ENCODE measurements around the gene TENM4.

DNA sequence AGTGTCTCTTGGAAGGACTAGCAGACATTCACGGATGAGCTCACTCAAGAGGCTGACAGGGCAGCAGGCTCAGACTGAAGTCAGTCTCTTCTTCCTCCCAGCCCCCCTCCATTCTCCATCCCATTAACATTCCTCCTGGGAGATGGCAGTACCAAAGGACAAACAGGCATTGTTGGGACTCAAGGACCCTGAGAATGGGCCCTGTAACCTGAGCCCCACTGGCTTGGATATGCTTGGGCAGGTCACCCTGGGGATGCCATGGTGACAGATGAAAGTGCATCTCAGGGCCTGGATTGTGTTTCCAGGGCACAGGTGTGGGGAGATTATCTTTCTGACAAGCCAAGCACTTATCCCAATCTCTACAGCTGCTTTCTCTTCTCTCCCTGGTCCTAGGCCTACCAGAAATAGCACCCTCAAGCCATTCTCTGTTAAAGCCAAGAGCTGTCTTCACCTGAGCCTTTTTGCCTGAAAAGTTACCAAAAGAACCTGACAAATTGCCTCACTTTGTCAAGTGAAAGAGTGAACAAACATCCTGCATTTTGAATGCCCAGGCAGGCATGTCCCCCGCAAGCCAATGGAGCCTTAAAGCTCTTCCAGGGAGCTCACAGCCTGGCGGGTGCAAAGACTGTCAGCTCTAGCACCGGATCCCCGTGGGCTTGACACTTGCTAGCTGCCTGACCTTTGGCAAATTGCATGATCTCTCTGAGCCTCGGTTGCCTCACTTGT, 500.2 kb downstream of the TENM4 start:
- no peak for TF ChIP-seq CTCF (IDR thresholded peaks at IDR 0.05; ENCODE audit: borderline replicate concordance, extremely low read depth, low read length, poor library complexity, severe bottlenecking)
- TF ChIP-seq EZH2 (IDR thresholded peaks at IDR 0.05; ENCODE audit: borderline replicate concordance, low read depth, low read length, severe bottlenecking), result no peak

All from DND-41 (cell line).